Non-pigmented ciliary epithelial cell (primary cell): ENCODE measurements around the gene GIGYF1.
"Not testable (repeated sequence)": the region's sequence is repeated elsewhere in the genome, so short reads cannot be mapped to it uniquely, and the experiment has no call there.

Experiments
- DNase-seq: peaks from one replicate; pipeline ENCODE4 v3.0.0-alpha.2; 2010; ENCODE audit warnings: low read depth

The GIGYF1 gene

GRCh38 chr7:100706672-100707311 lies 12.7 kb upstream of the GIGYF1 start:
- no peak for DNase-seq

- peak; percentile 89 for DNase-seq
Measured at GRCh38 chr7:100705753-100706671, 12.0 kb upstream of the GIGYF1 start, which contains the start of gene POP7. Gene POP7, plus strand, starts transcription at chr7:100706121. Its CDS starts 710 bp downstream, at chr7:100706831.

- DNase-seq: no peak
Measured at GRCh38 chr7:100705320-100705752, 11.3 kb upstream of the GIGYF1 start.

GRCh38 chr7:100701089-100701488 lies 7.0 kb upstream of the GIGYF1 start:
- DNase-seq: not testable (repeated sequence)

- DNase-seq: no peak
Measured at GRCh38 chr7:100699018-100699417, 5.0 kb upstream of the GIGYF1 start.

- no peak for DNase-seq
Measured at GRCh38 chr7:100696123-100696521, 2.1 kb upstream of the GIGYF1 start.

- DNase-seq: no peak
Measured at GRCh38 chr7:100693312-100694097, 545 bp downstream of the GIGYF1 start.

- DNase-seq: no peak
Measured at GRCh38 chr7:100692578-100692961, 1.5 kb downstream of the GIGYF1 start.

GRCh38 chr7:100691676-100692577 lies 2.1 kb downstream of the GIGYF1 start:
- no peak for DNase-seq

- no peak for DNase-seq
Measured at GRCh38 chr7:100689230-100690135, 4.6 kb downstream of the GIGYF1 start.

GRCh38 chr7:100688326-100688860 lies 5.7 kb downstream of the GIGYF1 start:
- no peak for DNase-seq

- no peak for DNase-seq
Measured at GRCh38 chr7:100687751-100688300, 6.2 kb downstream of the GIGYF1 start.

- no peak for DNase-seq
Measured at GRCh38 chr7:100687261-100687660, 6.8 kb downstream of the GIGYF1 start.

GRCh38 chr7:100686822-100687211 lies 7.2 kb downstream of the GIGYF1 start:
- DNase-seq: no peak

GRCh38 chr7:100686201-100686821 lies 7.7 kb downstream of the GIGYF1 start:
- no peak for DNase-seq

GRCh38 chr7:100685631-100686145 lies 8.4 kb downstream of the GIGYF1 start:
- DNase-seq: no peak

- no peak for DNase-seq
Measured at GRCh38 chr7:100685049-100685605, 8.9 kb downstream of the GIGYF1 start.

- no peak for DNase-seq
Measured at GRCh38 chr7:100684534-100685042, 9.5 kb downstream of the GIGYF1 start.
